ENCODE data around the gene RNF43. TPM values are rescaled to one million over a fixed set of nuclear protein-coding genes. Genes with fewer than 3 reads are reported as not detected.

RNF43 gene
- total and polyA plus RNA-seq, 2 of the 13 experiments (the other 11 are each of a cell fraction or from before 2014, with no cell fraction given): 31.0 to 53.4 TPM

DNA sequence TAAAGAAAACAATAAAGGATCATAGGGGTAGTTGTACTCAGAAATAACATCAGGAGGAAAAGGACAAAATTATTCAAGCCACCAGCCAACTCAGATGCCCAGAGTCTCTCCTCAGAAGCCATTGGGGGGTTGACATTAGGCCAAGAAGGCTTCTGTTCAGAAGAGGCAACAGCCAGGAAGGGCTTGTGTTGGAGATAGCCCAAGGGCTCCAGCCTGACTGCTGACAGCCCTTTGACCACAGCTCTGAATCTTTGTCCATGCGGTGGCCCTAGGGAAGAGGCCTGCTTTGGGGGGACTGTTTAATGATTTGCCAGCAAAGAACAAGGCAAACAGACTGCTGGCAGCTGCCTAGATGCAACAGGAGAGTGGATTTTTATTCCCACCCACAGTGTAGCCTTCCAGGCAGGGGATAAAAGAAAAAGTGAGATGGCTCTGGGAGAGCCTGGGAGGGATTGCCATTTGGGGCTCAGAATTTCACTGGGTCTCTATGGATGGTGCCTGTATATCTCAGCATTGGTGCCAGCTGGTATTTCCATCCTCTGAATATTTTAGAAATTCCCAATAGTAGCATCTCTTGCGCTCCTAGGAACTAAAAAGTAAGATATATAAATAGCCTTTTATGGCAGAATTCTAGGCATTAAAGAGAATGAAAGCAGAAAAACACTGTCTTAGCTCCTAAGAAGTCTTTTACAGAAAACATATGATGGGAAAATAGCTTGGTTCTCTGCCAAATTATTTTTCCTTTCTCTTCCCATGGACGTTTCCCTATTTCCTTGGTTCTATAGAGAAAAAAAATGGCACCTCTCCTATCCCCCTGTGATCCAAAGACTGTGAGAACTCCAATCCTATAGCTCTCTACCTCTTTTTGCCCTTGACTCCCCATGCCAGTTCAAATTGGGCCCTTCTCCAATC, 36.0 kb downstream of the RNF43 start (continued):
- TF ChIP-seq, protein P1, sequence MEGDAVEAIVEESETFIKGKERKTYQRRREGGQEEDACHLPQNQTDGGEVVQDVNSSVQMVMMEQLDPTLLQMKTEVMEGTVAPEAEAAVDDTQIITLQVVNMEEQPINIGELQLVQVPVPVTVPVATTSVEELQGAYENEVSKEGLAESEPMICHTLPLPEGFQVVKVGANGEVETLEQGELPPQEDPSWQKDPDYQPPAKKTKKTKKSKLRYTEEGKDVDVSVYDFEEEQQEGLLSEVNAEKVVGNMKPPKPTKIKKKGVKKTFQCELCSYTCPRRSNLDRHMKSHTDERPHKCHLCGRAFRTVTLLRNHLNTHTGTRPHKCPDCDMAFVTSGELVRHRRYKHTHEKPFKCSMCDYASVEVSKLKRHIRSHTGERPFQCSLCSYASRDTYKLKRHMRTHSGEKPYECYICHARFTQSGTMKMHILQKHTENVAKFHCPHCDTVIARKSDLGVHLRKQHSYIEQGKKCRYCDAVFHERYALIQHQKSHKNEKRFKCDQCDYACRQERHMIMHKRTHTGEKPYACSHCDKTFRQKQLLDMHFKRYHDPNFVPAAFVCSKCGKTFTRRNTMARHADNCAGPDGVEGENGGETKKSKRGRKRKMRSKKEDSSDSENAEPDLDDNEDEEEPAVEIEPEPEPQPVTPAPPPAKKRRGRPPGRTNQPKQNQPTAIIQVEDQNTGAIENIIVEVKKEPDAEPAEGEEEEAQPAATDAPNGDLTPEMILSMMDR (CRISPR knock-in tag; IDR thresholded peaks at IDR 0.05): peak; percentile 36
- TF ChIP-seq ZNF724P (CRISPR knock-in tag; IDR thresholded peaks at IDR 0.05; ENCODE audit: borderline replicate concordance): no peak
- TF ChIP-seq MYC (CRISPR knock-in tag; IDR thresholded peaks at IDR 0.05; ENCODE audit: borderline replicate concordance): peak; percentile 95
- 0 out of 2 replicates have a peak, but pooled peaks have one; percentile 30 for TF ChIP-seq ZNF629 (CRISPR knock-in tag; conservative IDR thresholded peaks at IDR 0.05)
- TF ChIP-seq JUN (CRISPR knock-in tag; IDR thresholded peaks at IDR 0.05): no peak
- TF ChIP-seq SNAPC2 (CRISPR knock-in tag; IDR thresholded peaks at IDR 0.05): no peak; the same call in 1 of the 2 replicates
- TF ChIP-seq ZNF143 (CRISPR knock-in tag; IDR thresholded peaks at IDR 0.05): peak; percentile 40; the same call in 1 of the 2 replicates
- TF ChIP-seq ZNF543 (CRISPR knock-in tag; IDR thresholded peaks at IDR 0.05): no peak; the same call in 1 of the 2 replicates
- TF ChIP-seq ELF3 (CRISPR knock-in tag; IDR thresholded peaks at IDR 0.05): peak; percentile 94
- TF ChIP-seq, protein P2, sequence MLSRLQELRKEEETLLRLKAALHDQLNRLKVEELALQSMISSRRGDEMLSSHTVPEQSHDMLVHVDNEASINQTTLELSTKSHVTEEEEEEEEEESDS (CRISPR knock-in tag; IDR thresholded peaks at IDR 0.05; ENCODE audit: borderline replicate concordance): no peak
- TF ChIP-seq, protein P3, sequence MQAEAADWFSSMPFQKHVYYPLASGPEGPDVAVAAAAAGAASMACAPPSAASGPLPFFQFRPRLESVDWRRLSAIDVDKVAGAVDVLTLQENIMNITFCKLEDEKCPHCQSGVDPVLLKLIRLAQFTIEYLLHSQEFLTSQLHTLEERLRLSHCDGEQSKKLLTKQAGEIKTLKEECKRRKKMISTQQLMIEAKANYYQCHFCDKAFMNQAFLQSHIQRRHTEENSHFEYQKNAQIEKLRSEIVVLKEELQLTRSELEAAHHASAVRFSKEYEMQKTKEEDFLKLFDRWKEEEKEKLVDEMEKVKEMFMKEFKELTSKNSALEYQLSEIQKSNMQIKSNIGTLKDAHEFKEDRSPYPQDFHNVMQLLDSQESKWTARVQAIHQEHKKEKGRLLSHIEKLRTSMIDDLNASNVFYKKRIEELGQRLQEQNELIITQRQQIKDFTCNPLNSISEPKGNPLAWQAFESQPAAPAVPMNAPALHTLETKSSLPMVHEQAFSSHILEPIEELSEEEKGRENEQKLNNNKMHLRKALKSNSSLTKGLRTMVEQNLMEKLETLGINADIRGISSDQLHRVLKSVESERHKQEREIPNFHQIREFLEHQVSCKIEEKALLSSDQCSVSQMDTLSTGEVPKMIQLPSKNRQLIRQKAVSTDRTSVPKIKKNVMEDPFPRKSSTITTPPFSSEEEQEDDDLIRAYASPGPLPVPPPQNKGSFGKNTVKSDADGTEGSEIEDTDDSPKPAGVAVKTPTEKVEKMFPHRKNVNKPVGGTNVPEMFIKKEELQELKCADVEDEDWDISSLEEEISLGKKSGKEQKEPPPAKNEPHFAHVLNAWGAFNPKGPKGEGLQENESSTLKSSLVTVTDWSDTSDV (CRISPR knock-in tag; IDR thresholded peaks at IDR 0.05): 0 out of 2 replicates have a peak, but pooled peaks have one; percentile 47
- peak; percentile 76; the same call in 1 of the 2 replicates for TF ChIP-seq YEATS4 (CRISPR knock-in tag; IDR thresholded peaks at IDR 0.05; ENCODE audit: borderline replicate concordance)
- TF ChIP-seq ZNF446 (CRISPR knock-in tag; IDR thresholded peaks at IDR 0.05): no peak
- TF ChIP-seq ZBTB20 (CRISPR knock-in tag; IDR thresholded peaks at IDR 0.05; ENCODE audit: borderline replicate concordance, low read depth): peak; percentile 93; the same call in 1 of the 2 replicates
- no peak for TF ChIP-seq ZNF703 (CRISPR knock-in tag; IDR thresholded peaks at IDR 0.05; ENCODE audit: borderline replicate concordance)
- TF ChIP-seq GTF3A (CRISPR knock-in tag; conservative IDR thresholded peaks at IDR 0.05): no peak
- TF ChIP-seq HIVEP1 (CRISPR knock-in tag; IDR thresholded peaks at IDR 0.05): no peak
- TF ChIP-seq NFE2L2 (IDR thresholded peaks at IDR 0.05; ENCODE audit: low read length): no peak
- TF ChIP-seq FIP1L1 (IDR thresholded peaks at IDR 0.05; ENCODE audit: borderline replicate concordance, insufficient read depth, low read depth, low read length): no peak; the same call in 1 of the 2 replicates
- TF ChIP-seq, protein P4, sequence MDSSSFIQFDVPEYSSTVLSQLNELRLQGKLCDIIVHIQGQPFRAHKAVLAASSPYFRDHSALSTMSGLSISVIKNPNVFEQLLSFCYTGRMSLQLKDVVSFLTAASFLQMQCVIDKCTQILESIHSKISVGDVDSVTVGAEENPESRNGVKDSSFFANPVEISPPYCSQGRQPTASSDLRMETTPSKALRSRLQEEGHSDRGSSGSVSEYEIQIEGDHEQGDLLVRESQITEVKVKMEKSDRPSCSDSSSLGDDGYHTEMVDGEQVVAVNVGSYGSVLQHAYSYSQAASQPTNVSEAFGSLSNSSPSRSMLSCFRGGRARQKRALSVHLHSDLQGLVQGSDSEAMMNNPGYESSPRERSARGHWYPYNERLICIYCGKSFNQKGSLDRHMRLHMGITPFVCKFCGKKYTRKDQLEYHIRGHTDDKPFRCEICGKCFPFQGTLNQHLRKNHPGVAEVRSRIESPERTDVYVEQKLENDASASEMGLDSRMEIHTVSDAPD (CRISPR knock-in tag; IDR thresholded peaks at IDR 0.05): no peak
- peak; percentile 89 for TF ChIP-seq ZFP37 (CRISPR knock-in tag; IDR thresholded peaks at IDR 0.05; ENCODE audit: borderline replicate concordance)
- no peak for TF ChIP-seq PAX8 (CRISPR knock-in tag; IDR thresholded peaks at IDR 0.05; ENCODE audit: borderline replicate concordance)
- no peak for TF ChIP-seq CAMTA2 (CRISPR knock-in tag; IDR thresholded peaks at IDR 0.05; ENCODE audit: borderline replicate concordance)
- no peak for TF ChIP-seq ZNF30 (CRISPR knock-in tag; IDR thresholded peaks at IDR 0.05)
